HG03175 (cell line): ENCODE measurements around the gene PSMD11.
A peak's percentile ranks its signal among the peaks of the same experiment; 100 is the strongest.

Experiments used
- ATAC-seq: cut with Tn5 transposase; IDR thresholded peaks from one replicate; pipeline ENCODE4 v1.9.1; 2021; ENCODE audit warnings: mild to moderate bottlenecking, moderate library complexity; ENCODE audit not compliant: unreplicated experiment

PSMD11 gene

GRCh38 chr17:32463304-32463703, 19.0 kb downstream of the PSMD11 start:
- ATAC-seq = no peak

- ATAC-seq = no peak
Measured at GRCh38 chr17:32464374-32464773, 20.1 kb downstream of the PSMD11 start.

GRCh38 chr17:32467949-32468348, 23.6 kb downstream of the PSMD11 start:
- ATAC-seq = no peak

GRCh38 chr17:32470405-32471167, 26.3 kb downstream of the PSMD11 start:
- ATAC-seq = no peak

- ATAC-seq = no peak
Measured at GRCh38 chr17:32471652-32472051, 27.3 kb downstream of the PSMD11 start.

- no peak for ATAC-seq
Measured at GRCh38 chr17:32475258-32475657, 30.9 kb downstream of the PSMD11 start.

GRCh38 chr17:32477220-32477619, 32.9 kb downstream of the PSMD11 start:
- no peak for ATAC-seq

GRCh38 chr17:32479074-32479617, 34.8 kb downstream of the PSMD11 start:
- no peak for ATAC-seq

- ATAC-seq = no peak
Measured at GRCh38 chr17:32481193-32481592, 36.9 kb downstream of the PSMD11 start.

- no peak for ATAC-seq
Measured at GRCh38 chr17:32482568-32483320, 38.4 kb downstream of the PSMD11 start.

- no peak for ATAC-seq
Measured at GRCh38 chr17:32483451-32484019, 39.2 kb downstream of the PSMD11 start.

- no peak for ATAC-seq
Measured at GRCh38 chr17:32484041-32484461, 39.7 kb downstream of the PSMD11 start.

- no peak for ATAC-seq
Measured at GRCh38 chr17:32484628-32485027, 40.3 kb downstream of the PSMD11 start.

GRCh38 chr17:32485261-32486110, 41.2 kb downstream of the PSMD11 start:
- ATAC-seq = no peak

- ATAC-seq = peak; percentile 56
Measured at GRCh38 chr17:32486111-32486700, 41.9 kb downstream of the PSMD11 start.

GRCh38 chr17:32486701-32487472, 42.6 kb downstream of the PSMD11 start, which contains the start of gene CDK5R1:
Gene CDK5R1 (plus strand): TSS chr17:32486993. CDS start chr17:32487621, 628 bp downstream.
- peak; percentile 41 for ATAC-seq

- ATAC-seq = no peak
Measured at GRCh38 chr17:32487473-32488176, 43.3 kb downstream of the PSMD11 start.

- no peak for ATAC-seq
Measured at GRCh38 chr17:32488177-32488542, 43.9 kb downstream of the PSMD11 start.
